Measurements from ENCODE around the gene SLC6A9. TPM values are rescaled to one million over a fixed set of nuclear protein-coding genes. Genes with fewer than 3 reads are reported as not detected.

Gene SLC6A9
- total and polyA plus RNA-seq, 10 donors: 0.26 to 6.1 (median 2.3) TPM

DNA sequence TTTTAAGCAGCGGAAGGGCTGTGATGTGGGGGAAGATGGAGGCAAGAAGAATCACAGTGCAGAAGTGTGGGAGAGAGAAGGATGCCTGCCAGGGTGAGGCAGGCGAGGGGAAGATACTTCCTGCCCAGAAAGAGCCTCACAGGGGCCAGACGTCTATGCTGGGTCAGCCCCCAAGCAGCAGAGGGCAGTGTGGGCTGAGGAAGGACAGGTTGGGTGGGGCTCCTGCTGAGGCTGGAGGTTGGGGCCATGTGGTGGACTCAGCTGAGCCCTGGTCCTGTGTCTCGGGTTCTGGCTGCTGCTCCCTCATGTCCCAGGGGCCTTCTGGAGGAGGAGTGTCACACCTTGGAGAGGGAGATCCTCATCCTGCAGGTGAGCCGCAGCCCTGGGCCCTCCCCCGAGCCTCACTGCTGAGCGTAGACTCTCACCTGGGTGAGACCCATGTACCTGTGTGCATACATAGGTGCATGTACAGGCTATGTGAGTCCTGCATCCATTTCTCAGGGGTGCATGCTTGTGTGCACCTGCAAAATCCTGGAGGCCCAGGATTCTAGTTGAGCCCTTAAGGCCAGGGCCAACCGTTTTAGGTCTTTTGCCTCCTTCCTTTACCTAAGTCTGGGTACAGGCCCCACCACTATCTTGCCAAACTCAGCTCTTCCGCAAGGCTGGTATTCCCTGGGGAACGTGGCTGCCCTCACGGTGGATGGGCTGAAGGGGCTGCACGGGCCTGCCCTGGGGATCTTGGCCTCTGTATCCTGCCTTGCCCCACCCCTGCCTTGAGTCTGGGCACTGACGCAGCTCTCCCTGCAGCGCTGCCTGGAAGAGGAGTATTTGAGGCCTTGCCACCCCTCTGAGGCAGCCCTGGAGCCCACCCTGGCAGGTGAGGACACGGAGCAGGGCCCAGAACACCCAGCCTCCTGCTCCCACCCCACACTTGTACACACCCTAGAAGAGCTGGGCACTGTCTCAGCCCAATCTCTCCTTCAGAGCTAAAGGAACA, 36.2 kb downstream of the SLC6A9 start:
- Histone ChIP-seq H3K36me3 (no peaks in the 10 kb centered on the region), H3K27me3 (replicated peaks in 1 of 7) (no peaks in the 10 kb centered on the region), H3K4me1 (peaks cover 3 to 46% (median 25%) of the 10 kb centered on the region in 6 donors), H3K4me3 (no peak overlapping the region), H3K27ac (no peak overlapping the region), H3K9me3 (no peaks in the 10 kb centered on the region)
- WGBS, 5 donors: 67 to 82% (median 74%) methylated on average over 11 to 15 of the region's 15 CpGs
- TF ChIP-seq POLR2A (IDR thresholded peaks at IDR 0.05): no peak
- TF ChIP-seq, protein P1, sequence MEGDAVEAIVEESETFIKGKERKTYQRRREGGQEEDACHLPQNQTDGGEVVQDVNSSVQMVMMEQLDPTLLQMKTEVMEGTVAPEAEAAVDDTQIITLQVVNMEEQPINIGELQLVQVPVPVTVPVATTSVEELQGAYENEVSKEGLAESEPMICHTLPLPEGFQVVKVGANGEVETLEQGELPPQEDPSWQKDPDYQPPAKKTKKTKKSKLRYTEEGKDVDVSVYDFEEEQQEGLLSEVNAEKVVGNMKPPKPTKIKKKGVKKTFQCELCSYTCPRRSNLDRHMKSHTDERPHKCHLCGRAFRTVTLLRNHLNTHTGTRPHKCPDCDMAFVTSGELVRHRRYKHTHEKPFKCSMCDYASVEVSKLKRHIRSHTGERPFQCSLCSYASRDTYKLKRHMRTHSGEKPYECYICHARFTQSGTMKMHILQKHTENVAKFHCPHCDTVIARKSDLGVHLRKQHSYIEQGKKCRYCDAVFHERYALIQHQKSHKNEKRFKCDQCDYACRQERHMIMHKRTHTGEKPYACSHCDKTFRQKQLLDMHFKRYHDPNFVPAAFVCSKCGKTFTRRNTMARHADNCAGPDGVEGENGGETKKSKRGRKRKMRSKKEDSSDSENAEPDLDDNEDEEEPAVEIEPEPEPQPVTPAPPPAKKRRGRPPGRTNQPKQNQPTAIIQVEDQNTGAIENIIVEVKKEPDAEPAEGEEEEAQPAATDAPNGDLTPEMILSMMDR (IDR thresholded peaks at IDR 0.05 in 8 of 11, conservative IDR thresholded peaks at IDR 0.05 in 3 of 11): peak in 3 of 11 experiments; percentile 12 to 37 (median 26)
- DNase-seq: peak; percentile 69
- intact Hi-C loops (cut with DNase I; ENCODE audit: low total_unique reads): no loop called here

DNA sequence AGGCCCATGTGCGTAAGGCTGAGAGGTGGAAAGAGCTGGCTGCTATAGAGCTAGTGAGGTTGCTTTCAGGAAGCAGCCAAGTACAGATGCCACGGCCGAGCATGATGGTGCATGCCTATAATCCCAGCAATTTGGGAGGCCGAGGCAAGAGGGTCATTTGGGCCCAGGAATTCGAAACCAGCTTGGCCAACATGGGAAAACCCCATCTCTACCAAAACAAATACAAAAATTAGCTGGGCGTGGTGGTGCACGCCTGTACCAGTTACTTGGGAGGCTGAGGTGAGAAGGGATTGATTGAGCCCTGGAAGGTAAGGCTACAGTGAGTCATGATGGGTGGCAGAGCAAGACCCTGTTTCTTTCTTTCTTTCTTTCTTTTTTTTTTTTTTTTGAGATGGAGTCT, 37.2 kb downstream of the SLC6A9 start:
- intact Hi-C loops (cut with DNase I; ENCODE audit: low total_unique reads): no loop called here

DNA sequence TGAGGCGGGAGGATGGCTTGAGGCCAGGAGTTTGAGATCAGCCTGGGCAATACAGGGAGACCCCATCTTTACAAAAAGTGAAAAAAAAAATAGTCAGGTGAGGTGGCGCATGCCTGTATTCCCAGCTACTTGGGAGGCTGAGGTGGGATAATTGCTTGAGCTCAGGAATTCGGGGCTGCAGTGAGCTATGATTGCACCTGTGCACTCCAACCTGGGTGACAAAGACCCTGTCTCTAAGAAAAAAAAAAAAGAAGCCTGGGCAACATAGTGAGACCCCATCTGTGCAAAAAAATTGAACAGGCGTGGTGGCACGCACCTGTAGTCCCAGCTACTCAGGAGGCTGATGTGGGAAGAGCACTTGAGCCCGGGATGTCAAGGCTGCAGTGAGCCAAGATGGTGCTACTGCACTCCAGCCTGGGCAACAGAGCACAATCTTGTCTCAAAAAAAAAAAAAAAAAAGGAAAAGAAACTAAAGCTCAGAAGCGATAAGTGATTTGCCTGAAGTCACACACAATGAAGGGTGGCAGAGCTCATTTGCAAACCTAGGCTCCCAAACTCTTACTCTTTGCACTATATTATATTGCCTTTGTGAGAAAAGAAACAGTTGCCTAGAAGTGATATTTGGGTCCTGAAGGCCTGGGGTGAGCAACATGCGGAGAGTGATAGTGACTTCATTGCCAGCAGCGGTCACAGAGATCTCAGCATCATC, 37.9 kb downstream of the SLC6A9 start:
- 86 to 91% (median 88%) methylated on average over 9 of the region's 9 CpGs for WGBS, 5 donors
- H3K36me3 ChIP-seq: no peaks in the 10 kb centered on the region
- no peak overlapping the region for H3K4me3 ChIP-seq
- H3K9me3 ChIP-seq: no peaks in the 10 kb centered on the region
- TF ChIP-seq POLR2A (IDR thresholded peaks at IDR 0.05) (no peak), POLR2AphosphoS5 (IDR thresholded peaks at IDR 0.05) (no peak)
- TF ChIP-seq, protein P1 (IDR thresholded peaks at IDR 0.05 in 8 of 11, conservative IDR thresholded peaks at IDR 0.05 in 3 of 11): no peak
- intact Hi-C loops (cut with DNase I; ENCODE audit: low total_unique reads): no loop called here
- H3K27me3 ChIP-seq (replicated peaks in 1 of 7): no peaks in the 10 kb centered on the region
- H3K4me1 ChIP-seq: peaks cover 3 to 46% (median 25%) of the 10 kb centered on the region in 6 donors
- no peak for DNase-seq
- peak overlapping the region in 2 of 8 donors; percentile 17 to 84 for H3K27ac ChIP-seq

More for the DNA sequence above, 37.2 kb downstream of the SLC6A9 start:
- 81 to 93% (median 87%) methylated on average over 7 of the region's 7 CpGs for WGBS, 5 donors
- no peak for DNase-seq
- Histone ChIP-seq H3K4me3 (no peak overlapping the region), H3K9me3 (no peaks in the 10 kb centered on the region), H3K27ac (peak overlapping the region in 2 of 8 donors; percentile 17 to 26), H3K36me3 (no peaks in the 10 kb centered on the region), H3K4me1 (peaks cover 3 to 46% (median 25%) of the 10 kb centered on the region in 6 donors), H3K27me3 (replicated peaks in 1 of 7) (no peaks in the 10 kb centered on the region)
- TF ChIP-seq POLR2AphosphoS5 (IDR thresholded peaks at IDR 0.05): no peak
- TF ChIP-seq POLR2A (IDR thresholded peaks at IDR 0.05): no peak
- TF ChIP-seq, protein P1 (IDR thresholded peaks at IDR 0.05 in 8 of 11, conservative IDR thresholded peaks at IDR 0.05 in 3 of 11): no peak

All from spleen (tissue), 11 donors.